ENCODE measurements around the gene GAS2L2.
A peak's percentile ranks its signal among the peaks of the same experiment; 100 is the strongest.

The GAS2L2 gene

DNA sequence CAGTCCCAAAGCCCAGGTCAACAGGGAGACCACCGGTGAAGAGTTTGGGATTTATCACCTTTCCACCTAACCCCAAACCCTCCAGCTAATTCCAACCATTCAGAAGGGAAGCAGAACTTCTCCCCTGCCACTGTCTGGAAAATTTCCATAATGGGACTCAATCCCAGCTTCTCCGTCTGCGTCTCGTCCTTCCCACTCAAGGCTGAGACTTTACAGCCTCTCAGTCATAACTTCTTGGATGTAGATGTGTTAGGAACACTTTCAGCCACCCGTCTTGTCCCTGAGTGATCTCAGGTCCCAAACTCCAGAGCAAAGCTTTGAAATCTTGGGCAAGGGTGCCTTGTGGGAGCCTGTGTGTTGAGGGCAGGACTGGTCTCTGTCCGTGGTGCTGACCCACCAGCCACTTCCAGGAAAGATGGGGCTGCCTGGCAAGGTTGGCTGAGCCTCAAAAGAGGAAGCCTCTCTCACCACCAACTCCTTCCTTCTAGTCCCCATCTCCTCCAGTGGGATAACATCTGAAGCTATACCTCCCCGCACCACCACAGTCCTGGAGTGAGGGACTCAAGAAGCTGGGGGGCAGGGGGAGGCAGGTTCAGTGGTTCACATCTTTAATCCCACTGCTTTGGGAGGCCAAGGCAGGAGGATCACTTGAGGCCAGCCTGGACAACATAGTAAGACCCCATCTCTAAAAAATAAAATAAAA, 9.3 kb downstream of the GAS2L2 start:
- H3K36me3 ChIP-seq: no peaks in the 10 kb centered on the region
- no peak for DNase-seq
- H3K27me3 ChIP-seq (ENCODE audit: insufficient read depth, low read depth, severe bottlenecking): peaks cover 3% of the 10 kb centered on the region

DNA sequence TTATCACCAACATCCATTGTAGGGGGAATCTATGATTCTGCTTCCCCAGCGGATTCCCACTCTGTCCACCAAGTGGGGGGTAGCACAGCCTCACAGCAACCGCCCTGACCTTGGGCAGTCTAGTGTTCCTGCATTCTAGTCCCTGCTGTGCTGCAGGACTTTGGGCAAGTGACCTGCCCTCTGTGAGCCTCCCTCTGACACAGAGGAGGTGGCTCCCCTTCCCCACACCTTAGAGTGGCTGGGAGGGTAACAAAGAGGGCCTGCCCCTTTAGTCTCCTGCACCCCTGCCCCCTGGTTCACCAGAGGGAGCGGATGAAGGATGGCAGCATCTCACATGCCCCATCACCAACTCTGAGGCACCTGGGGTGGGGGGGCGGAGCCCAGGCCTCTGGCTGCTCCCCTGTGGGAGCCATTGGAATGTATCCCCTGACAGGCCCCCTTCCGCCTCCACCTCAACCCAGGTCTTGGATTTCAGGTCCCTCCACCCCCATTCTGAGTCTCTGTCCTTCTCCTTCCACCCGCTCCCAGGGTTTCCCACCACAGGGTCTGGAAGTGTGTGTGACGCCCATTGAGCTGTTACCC, 10.1 kb downstream of the GAS2L2 start:
- Histone ChIP-seq H3K27me3 (ENCODE audit: insufficient read depth, low read depth, severe bottlenecking) (peaks cover 3% of the 10 kb centered on the region), H3K4me3 (ENCODE audit: low read depth, low read length) (no peak overlapping the region), H3K27ac (no peak overlapping the region), H3K36me3 (no peaks in the 10 kb centered on the region), H3K9me3 (ENCODE audit: severe bottlenecking) (no peaks in the 10 kb centered on the region)
- DNase-seq: no peak
- TF ChIP-seq, protein P1, sequence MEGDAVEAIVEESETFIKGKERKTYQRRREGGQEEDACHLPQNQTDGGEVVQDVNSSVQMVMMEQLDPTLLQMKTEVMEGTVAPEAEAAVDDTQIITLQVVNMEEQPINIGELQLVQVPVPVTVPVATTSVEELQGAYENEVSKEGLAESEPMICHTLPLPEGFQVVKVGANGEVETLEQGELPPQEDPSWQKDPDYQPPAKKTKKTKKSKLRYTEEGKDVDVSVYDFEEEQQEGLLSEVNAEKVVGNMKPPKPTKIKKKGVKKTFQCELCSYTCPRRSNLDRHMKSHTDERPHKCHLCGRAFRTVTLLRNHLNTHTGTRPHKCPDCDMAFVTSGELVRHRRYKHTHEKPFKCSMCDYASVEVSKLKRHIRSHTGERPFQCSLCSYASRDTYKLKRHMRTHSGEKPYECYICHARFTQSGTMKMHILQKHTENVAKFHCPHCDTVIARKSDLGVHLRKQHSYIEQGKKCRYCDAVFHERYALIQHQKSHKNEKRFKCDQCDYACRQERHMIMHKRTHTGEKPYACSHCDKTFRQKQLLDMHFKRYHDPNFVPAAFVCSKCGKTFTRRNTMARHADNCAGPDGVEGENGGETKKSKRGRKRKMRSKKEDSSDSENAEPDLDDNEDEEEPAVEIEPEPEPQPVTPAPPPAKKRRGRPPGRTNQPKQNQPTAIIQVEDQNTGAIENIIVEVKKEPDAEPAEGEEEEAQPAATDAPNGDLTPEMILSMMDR (IDR thresholded peaks at IDR 0.05; ENCODE audit: low read depth, low read length): no peak

More for the DNA sequence above, 9.3 kb downstream of the GAS2L2 start:
- no peak overlapping the region for H3K27ac ChIP-seq
- H3K9me3 ChIP-seq (ENCODE audit: severe bottlenecking): no peaks in the 10 kb centered on the region
- H3K4me3 ChIP-seq (ENCODE audit: low read depth, low read length): no peak overlapping the region
- TF ChIP-seq, protein P1 (IDR thresholded peaks at IDR 0.05; ENCODE audit: low read depth, low read length): no peak

DNA sequence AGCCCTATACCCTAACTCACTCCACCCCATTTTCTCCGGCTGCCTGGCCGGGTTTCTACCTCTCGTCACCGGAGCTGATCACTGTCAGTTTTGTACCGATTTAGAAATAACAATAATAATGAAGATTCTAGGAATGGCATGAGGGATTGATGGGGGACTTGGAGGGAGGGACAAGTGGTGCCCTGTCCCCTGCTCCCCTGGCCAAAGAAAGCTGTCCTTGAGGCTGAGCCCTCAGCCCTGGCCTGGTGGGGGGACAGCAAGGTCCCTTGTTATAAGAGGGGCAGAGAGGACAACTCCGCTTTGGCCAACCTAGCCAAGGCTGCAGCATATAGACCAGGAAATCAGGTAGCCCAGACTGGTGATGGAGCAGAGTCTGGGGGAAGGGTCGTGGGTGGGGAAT, 10.5 kb downstream of the GAS2L2 start:
- no peak for DNase-seq
- H3K36me3 ChIP-seq: no peaks in the 10 kb centered on the region
- no peak overlapping the region for H3K4me3 ChIP-seq (ENCODE audit: low read depth, low read length)
- TF ChIP-seq, protein P1 (IDR thresholded peaks at IDR 0.05; ENCODE audit: low read depth, low read length): no peak
- no peaks in the 10 kb centered on the region for H3K9me3 ChIP-seq (ENCODE audit: severe bottlenecking)
- H3K27ac ChIP-seq: no peak overlapping the region
- peaks cover 3% of the 10 kb centered on the region for H3K27me3 ChIP-seq (ENCODE audit: insufficient read depth, low read depth, severe bottlenecking)

DNA sequence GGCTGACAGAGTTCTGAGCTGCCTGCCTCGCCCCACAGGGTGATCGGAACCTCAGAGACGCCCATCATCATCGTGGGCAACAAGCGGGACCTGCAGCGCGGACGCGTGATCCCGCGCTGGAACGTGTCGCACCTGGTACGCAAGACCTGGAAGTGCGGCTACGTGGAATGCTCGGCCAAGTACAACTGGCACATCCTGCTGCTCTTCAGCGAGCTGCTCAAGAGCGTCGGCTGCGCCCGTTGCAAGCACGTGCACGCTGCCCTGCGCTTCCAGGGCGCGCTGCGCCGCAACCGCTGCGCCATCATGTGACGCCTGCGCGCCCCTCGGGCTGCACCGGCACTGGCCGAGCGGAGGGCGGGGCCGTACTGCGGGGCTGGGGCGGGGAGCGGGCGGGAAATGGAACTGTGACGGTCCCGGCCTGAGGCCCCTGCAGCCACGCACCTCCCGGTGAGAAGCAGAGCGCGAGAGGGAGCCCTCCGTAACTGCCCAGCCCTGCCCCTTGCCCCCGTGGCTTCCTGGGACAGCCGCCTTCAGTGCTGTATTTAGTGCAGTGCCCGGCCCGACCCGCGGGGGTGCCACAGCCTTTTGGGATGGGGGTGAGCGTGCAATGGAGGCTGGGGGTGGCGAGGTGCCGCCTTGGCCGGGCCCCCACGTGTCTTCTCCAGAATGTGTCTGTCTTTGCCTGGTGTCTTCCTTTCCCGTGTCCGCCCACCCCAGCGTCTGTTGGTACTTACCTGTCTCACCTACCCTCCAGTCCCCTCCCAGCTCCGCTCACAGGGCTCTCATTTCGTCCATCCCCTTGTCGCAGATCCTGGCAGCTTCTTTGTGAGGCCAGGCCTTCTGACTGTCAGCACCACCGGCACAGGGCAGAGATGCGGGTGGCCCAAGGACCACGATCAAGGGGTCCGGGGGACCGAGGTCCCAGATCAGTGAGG, 11.8 kb downstream of the GAS2L2 start:
- Histone ChIP-seq H3K9me3 (ENCODE audit: severe bottlenecking) (no peaks in the 10 kb centered on the region), H3K36me3 (no peaks in the 10 kb centered on the region), H3K27me3 (ENCODE audit: insufficient read depth, low read depth, severe bottlenecking) (peaks cover 3% of the 10 kb centered on the region), H3K27ac (no peak overlapping the region), H3K4me3 (ENCODE audit: low read depth, low read length) (peak overlapping the region; percentile 39)
- DNase-seq: peak; percentile 53
- TF ChIP-seq, protein P1 (IDR thresholded peaks at IDR 0.05; ENCODE audit: low read depth, low read length): no peak; the same call in 1 of the 2 replicates

DNA sequence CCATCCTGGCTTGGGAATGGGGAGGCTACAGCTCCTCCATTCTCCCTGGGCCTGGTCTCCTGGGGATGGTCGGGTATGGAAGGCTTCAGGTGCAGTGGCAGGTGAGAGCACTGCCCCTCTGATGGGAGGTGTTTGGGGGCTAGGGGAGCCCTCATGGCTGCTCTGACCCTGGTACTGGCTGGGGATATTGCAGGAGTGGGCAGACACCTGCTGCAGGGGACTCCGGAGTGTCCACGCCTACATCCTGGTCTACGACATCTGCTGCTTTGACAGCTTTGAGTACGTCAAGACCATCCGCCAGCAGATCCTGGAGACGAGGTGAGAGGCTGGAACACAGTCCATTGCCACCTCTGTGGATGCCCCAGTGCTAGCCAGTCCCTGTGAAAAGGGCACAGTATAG, 12.8 kb downstream of the GAS2L2 start:
- Histone ChIP-seq H3K36me3 (no peaks in the 10 kb centered on the region), H3K4me3 (ENCODE audit: low read depth, low read length) (no peak overlapping the region), H3K9me3 (ENCODE audit: severe bottlenecking) (no peaks in the 10 kb centered on the region), H3K27me3 (ENCODE audit: insufficient read depth, low read depth, severe bottlenecking) (peaks cover 3% of the 10 kb centered on the region), H3K27ac (no peak overlapping the region)
- TF ChIP-seq, protein P1 (IDR thresholded peaks at IDR 0.05; ENCODE audit: low read depth, low read length): no peak
- no peak for DNase-seq

Measured in WERI-Rb-1 (cell line).